ENCODE measurements around the gene DAB2IP.
A peak's percentile ranks its signal among the peaks of the same experiment; 100 is the strongest.

DAB2IP gene

GRCh38 chr9:121684381-121685145 lies 33.1 kb downstream of the DAB2IP start:
- peaks cover 28% of the 10 kb centered on the region for H3K4me1 Mint-ChIP-seq
- H3K27me3 Mint-ChIP-seq (ENCODE audit: low read depth) = no peaks in the 10 kb centered on the region
- H3K27ac Mint-ChIP-seq = no peak overlapping the region
- no peaks in the 10 kb centered on the region for H3K9me3 Mint-ChIP-seq
- peaks cover 41% of the 10 kb centered on the region for H3K36me3 Mint-ChIP-seq (ENCODE audit: low read depth)
- H3K4me3 Mint-ChIP-seq = no peak overlapping the region
- TF ChIP-seq, protein P1, sequence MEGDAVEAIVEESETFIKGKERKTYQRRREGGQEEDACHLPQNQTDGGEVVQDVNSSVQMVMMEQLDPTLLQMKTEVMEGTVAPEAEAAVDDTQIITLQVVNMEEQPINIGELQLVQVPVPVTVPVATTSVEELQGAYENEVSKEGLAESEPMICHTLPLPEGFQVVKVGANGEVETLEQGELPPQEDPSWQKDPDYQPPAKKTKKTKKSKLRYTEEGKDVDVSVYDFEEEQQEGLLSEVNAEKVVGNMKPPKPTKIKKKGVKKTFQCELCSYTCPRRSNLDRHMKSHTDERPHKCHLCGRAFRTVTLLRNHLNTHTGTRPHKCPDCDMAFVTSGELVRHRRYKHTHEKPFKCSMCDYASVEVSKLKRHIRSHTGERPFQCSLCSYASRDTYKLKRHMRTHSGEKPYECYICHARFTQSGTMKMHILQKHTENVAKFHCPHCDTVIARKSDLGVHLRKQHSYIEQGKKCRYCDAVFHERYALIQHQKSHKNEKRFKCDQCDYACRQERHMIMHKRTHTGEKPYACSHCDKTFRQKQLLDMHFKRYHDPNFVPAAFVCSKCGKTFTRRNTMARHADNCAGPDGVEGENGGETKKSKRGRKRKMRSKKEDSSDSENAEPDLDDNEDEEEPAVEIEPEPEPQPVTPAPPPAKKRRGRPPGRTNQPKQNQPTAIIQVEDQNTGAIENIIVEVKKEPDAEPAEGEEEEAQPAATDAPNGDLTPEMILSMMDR (IDR thresholded peaks at IDR 0.05; ENCODE audit: unreplicated experiment in 3 of 3) = peak; percentile 33 to 51 (median 39)

DNA sequence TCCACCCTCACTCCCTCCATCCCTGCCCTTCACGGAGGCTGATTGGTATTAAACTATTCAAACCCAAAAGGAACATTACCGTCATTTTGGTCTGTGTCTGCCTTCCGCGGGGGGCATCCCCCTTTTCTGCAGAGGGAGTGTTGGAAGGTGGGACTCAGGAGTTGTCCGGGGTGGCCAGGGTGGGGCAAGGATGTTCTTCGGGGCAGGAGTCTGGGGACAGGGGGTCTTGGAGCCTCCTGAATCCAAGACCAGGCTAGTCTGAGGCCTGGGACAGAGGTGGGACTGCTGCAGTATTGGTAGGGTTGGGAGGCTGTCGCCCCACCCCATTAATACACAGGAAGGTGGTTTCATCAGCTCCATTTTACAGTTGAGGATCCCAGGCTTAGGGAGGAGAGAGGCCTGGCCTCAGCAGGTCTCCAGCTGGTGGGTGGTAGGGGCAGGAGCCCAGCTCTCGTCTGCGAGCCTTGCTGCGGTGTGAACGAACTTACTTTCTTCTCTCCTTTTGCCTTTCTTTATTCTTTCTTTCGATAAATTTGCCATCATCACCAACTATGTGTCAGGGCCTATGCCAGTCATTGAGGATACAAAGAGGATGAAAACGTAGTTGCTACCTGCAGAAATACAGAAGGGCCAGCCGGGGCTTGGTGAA lies 33.8 kb downstream of the DAB2IP start:
- no peak overlapping the region for H3K4me3 Mint-ChIP-seq
- TF ChIP-seq, protein P1 (IDR thresholded peaks at IDR 0.05; ENCODE audit: unreplicated experiment in 3 of 3) = no peak
- no peaks in the 10 kb centered on the region for H3K9me3 Mint-ChIP-seq
- H3K27me3 Mint-ChIP-seq (ENCODE audit: low read depth) = no peaks in the 10 kb centered on the region
- H3K27ac Mint-ChIP-seq = no peak overlapping the region
- H3K4me1 Mint-ChIP-seq = peaks cover 28% of the 10 kb centered on the region
- H3K36me3 Mint-ChIP-seq (ENCODE audit: low read depth) = peaks cover 36% of the 10 kb centered on the region

GRCh38 chr9:121685795-121686377 lies 34.5 kb downstream of the DAB2IP start:
- Mint-ChIP-seq H3K4me1 (peaks cover 28% of the 10 kb centered on the region), H3K4me3 (no peak overlapping the region), H3K27ac (no peak overlapping the region), H3K9me3 (no peaks in the 10 kb centered on the region), H3K36me3 (ENCODE audit: low read depth) (peaks cover 34% of the 10 kb centered on the region), H3K27me3 (ENCODE audit: low read depth) (no peaks in the 10 kb centered on the region)
- TF ChIP-seq, protein P1 (IDR thresholded peaks at IDR 0.05; ENCODE audit: unreplicated experiment in 3 of 3) = no peak

DNA sequence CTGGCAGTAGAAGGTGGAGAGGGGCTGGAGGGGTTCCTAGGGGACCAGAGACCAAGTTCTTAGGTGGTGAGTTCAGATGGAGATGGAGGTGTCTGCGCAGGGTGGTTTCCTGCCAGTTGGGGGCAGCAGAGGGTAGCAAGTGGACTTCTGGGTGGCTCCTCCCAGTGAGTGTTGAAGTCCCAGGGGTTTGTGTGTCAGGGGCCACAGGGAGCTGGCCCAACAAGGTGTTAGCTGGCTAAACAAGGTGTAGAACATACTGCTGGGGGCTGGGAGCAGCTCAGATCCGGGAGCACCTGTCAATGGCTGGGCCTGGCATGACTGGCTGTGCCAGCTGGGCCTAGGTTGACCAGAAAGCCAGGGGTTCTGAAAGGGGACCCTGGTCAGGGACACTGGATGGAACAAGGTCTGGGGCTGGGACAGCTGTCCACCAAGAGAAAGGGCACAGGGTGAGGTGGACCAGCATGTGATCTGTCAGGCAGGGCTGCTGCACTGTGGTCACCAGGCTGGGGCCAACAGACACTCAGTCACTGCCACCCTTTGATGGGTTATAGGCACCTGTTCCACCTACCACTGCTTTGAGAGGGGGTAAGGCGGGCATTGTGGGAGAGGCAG lies 35.6 kb downstream of the DAB2IP start:
- H3K27me3 Mint-ChIP-seq (ENCODE audit: low read depth) = no peaks in the 10 kb centered on the region
- no peaks in the 10 kb centered on the region for H3K9me3 Mint-ChIP-seq
- H3K27ac Mint-ChIP-seq = peak overlapping the region in 2 of 3 experiments; percentile 6 to 41
- peaks cover 23% of the 10 kb centered on the region for H3K36me3 Mint-ChIP-seq (ENCODE audit: low read depth)
- TF ChIP-seq, protein P1 (IDR thresholded peaks at IDR 0.05; ENCODE audit: unreplicated experiment in 3 of 3) = peak; percentile 63 to 82 (median 74)
- peaks cover 31% of the 10 kb centered on the region for H3K4me1 Mint-ChIP-seq
- H3K4me3 Mint-ChIP-seq = no peak overlapping the region

GRCh38 chr9:121688146-121688680 lies 36.8 kb downstream of the DAB2IP start:
- Mint-ChIP-seq H3K27me3 (ENCODE audit: low read depth) (no peaks in the 10 kb centered on the region), H3K4me3 (no peak overlapping the region), H3K36me3 (ENCODE audit: low read depth) (peaks cover 21% of the 10 kb centered on the region), H3K4me1 (peaks cover 41% of the 10 kb centered on the region), H3K9me3 (no peaks in the 10 kb centered on the region), H3K27ac (no peak overlapping the region)
- TF ChIP-seq, protein P1 (IDR thresholded peaks at IDR 0.05; ENCODE audit: unreplicated experiment in 3 of 3) = no peak

Data from nephron (organoid).